Mesendoderm (in vitro differentiated cells): ENCODE data around the gene PCDHA5.
"Not testable (repeated sequence)": the region's sequence is repeated elsewhere in the genome, so short reads cannot be mapped to it uniquely, and the experiment has no call there.

Experiments used
- DNase-seq: peaks from one replicate; pipeline ENCODE4 v3.0.0; 2013
- H2AK5ac ChIP-seq: 2 replicates; pipeline ENCODE4 v1.6.1; 2013; ENCODE audit warnings: low read length, inconsistent platforms
- H2BK120ac ChIP-seq: 2 replicates; pipeline ENCODE4 v1.6.1; 2013; ENCODE audit warnings: low read depth, mild to moderate bottlenecking, low read length, moderate library complexity, mixed read lengths
- H2BK15ac ChIP-seq: replicated peaks from 2 replicates; pipeline ENCODE4 v1.6.1; 2013; ENCODE audit warnings: low read depth, mild to moderate bottlenecking, moderate library complexity
- H2BK5ac ChIP-seq: 2 replicates; pipeline ENCODE4 v1.6.1; 2013; ENCODE audit warnings: low read length, inconsistent platforms
- H3K18ac ChIP-seq: 2 replicates; pipeline ENCODE4 v1.6.1; 2013; ENCODE audit warnings: mild to moderate bottlenecking, low read length, mixed read lengths
- H3K23ac ChIP-seq: one replicate; pipeline ENCODE4 v1.6.1; 2013; ENCODE audit warnings: low read length
- H3K27ac ChIP-seq: 2 replicates; pipeline ENCODE4 v1.5.1; 2013; ENCODE audit warnings: low read depth, mild to moderate bottlenecking, inconsistent platforms, low read length, moderate library complexity
- H3K27me3 ChIP-seq: 2 replicates; pipeline ENCODE4 v1.6.1; 2013; ENCODE audit warnings: low read length, control low read depth, mild to moderate bottlenecking, inconsistent platforms; ENCODE audit not compliant: insufficient read depth, poor library complexity
- H3K36me3 ChIP-seq: 2 replicates; pipeline ENCODE4 v1.6.1; 2013; ENCODE audit warnings: low read length, inconsistent platforms; ENCODE audit not compliant: control insufficient read depth, insufficient read depth
- H3K4ac ChIP-seq: one replicate; pipeline ENCODE4 v1.6.1; 2013; ENCODE audit warnings: low read depth, mild to moderate bottlenecking, low read length, moderate library complexity
- H3K4me1 ChIP-seq: 2 replicates; pipeline ENCODE4 v1.6.1; 2013; ENCODE audit warnings: low read depth, low read length, inconsistent platforms; ENCODE audit not compliant: control insufficient read depth
- H3K4me2 ChIP-seq: 2 replicates; pipeline ENCODE4 v1.6.1; 2013; ENCODE audit warnings: low read length
- H3K4me3 ChIP-seq: 2 replicates; pipeline ENCODE4 v1.5.1; 2013; ENCODE audit warnings: mild to moderate bottlenecking, low read length
- H3K56ac ChIP-seq: one replicate; pipeline ENCODE4 v1.6.1; 2013; ENCODE audit warnings: low read length
- H3K79me1 ChIP-seq: 2 replicates; pipeline ENCODE4 v1.6.1; 2013; ENCODE audit warnings: low read length, inconsistent platforms
- H3K79me2 ChIP-seq: 2 replicates; pipeline ENCODE4 v1.6.1; 2013; ENCODE audit warnings: mild to moderate bottlenecking, low read length; ENCODE audit not compliant: control insufficient read depth, insufficient read depth
- H3K9ac ChIP-seq: 2 replicates; pipeline ENCODE4 v1.6.1; 2013; ENCODE audit warnings: low read length, inconsistent platforms
- H4K5ac ChIP-seq: one replicate; pipeline ENCODE4 v1.6.1; 2013; ENCODE audit warnings: low read length
- H4K8ac ChIP-seq: one replicate; pipeline ENCODE4 v1.6.1; 2013; ENCODE audit warnings: low read depth, mild to moderate bottlenecking, control low read depth, low read length, moderate library complexity
- WGBS: extraction: QIAGEN DNeasy Blood & Tissue Kit; methylation state at CpG from one replicate; pipeline ENCODE4 v1.1.7; 2013; ENCODE audit warnings: low lambda C conversion rate, missing lambda C conversion rate; ENCODE audit not compliant: insufficient coverage; ENCODE audit errors: extremely low coverage; 5-methylcytosine and 5-hydroxymethylcytosine counted together

PCDHA5 gene

GRCh38 chr5:140840978-140841962 is 19.9 kb downstream of the PCDHA5 start, which contains the start of gene PCDHA8:
Gene PCDHA8 (plus strand): TSS chr5:140841187. CDS start chr5:140841322, 135 bp downstream.
- no peak within 1 kb of the TSS for H2AK5ac ChIP-seq
- no peak within 1 kb of the TSS for H3K4ac ChIP-seq
- no peak within 1 kb of the TSS for H4K5ac ChIP-seq
- peak; percentile 77 for DNase-seq
- no peak within 1 kb of the TSS for H3K23ac ChIP-seq
- no peak within 1 kb of the TSS for H3K4me2 ChIP-seq
- no CpG with 5 or more reads among the region's 47 CpGs for WGBS
- H3K18ac ChIP-seq, result no peak within 1 kb of the TSS
- no peaks in the 10 kb centered on the region for H3K4me1 ChIP-seq
- H3K56ac ChIP-seq, result no peak within 1 kb of the TSS
- H4K8ac ChIP-seq, result no peak within 1 kb of the TSS
- H3K27me3 ChIP-seq, result no peaks in the 10 kb centered on the region
- no peak within 1 kb of the TSS for H3K27ac ChIP-seq
- H3K79me1 ChIP-seq, result no peaks in the 10 kb centered on the region
- H2BK15ac ChIP-seq, result no peak within 1 kb of the TSS
- no peak within 1 kb of the TSS for H2BK120ac ChIP-seq
- no peaks in the 10 kb centered on the region for H3K79me2 ChIP-seq
- no peak within 1 kb of the TSS for H3K9ac ChIP-seq
- no peak within 1 kb of the TSS for H2BK5ac ChIP-seq
- no peak within 1 kb of the TSS for H3K4me3 ChIP-seq
- no peaks in the 10 kb centered on the region for H3K36me3 ChIP-seq

- H3K23ac ChIP-seq, result no peak overlapping the region
- no peaks in the 10 kb centered on the region for H3K79me2 ChIP-seq
- H3K18ac ChIP-seq, result no peak overlapping the region
- H3K4me2 ChIP-seq, result no peak overlapping the region
- H3K27me3 ChIP-seq, result no peaks in the 10 kb centered on the region
- WGBS, result no CpG with 5 or more reads among the region's 87 CpGs
- H3K4ac ChIP-seq, result no peak overlapping the region
- no peaks in the 10 kb centered on the region for H3K79me1 ChIP-seq
- H2BK5ac ChIP-seq, result no peak overlapping the region
- no peak overlapping the region for H3K27ac ChIP-seq
- no peak overlapping the region for H2BK120ac ChIP-seq
- H3K4me1 ChIP-seq, result no peaks in the 10 kb centered on the region
- no peak overlapping the region for H3K4me3 ChIP-seq
- no peak overlapping the region for H2BK15ac ChIP-seq
- no peak overlapping the region for H4K5ac ChIP-seq
- DNase-seq, result no peak
- no peak overlapping the region for H3K56ac ChIP-seq
- H2AK5ac ChIP-seq, result no peak overlapping the region
- H3K36me3 ChIP-seq, result no peaks in the 10 kb centered on the region
- H4K8ac ChIP-seq, result no peak overlapping the region
- no peak overlapping the region for H3K9ac ChIP-seq
These were observed 21.7 kb downstream of the PCDHA5 start for GRCh38 chr5:140842798-140843733.

- not testable (repeated sequence) for DNase-seq, H3K79me2 ChIP-seq, H2BK5ac ChIP-seq, H4K5ac ChIP-seq, H3K4me1 ChIP-seq, H3K56ac ChIP-seq, H3K27me3 ChIP-seq, H3K27ac ChIP-seq, H4K8ac ChIP-seq, H3K36me3 ChIP-seq, H3K4me3 ChIP-seq, H3K18ac ChIP-seq, H3K4me2 ChIP-seq, H3K4ac ChIP-seq, H3K9ac ChIP-seq, H3K79me1 ChIP-seq, H2AK5ac ChIP-seq, H2BK120ac ChIP-seq, H3K23ac ChIP-seq, H2BK15ac ChIP-seq
- WGBS, result no CpG with 5 or more reads among the region's 48 CpGs
These were observed 27.0 kb downstream of the PCDHA5 start, which contains the start of gene PCDHA9 for GRCh38 chr5:140848139-140849102. Gene PCDHA9 (plus strand): TSS chr5:140848382. CDS start chr5:140848496, 114 bp downstream.

- not testable (repeated sequence) for H2BK120ac ChIP-seq, H2BK15ac ChIP-seq, DNase-seq, H3K27me3 ChIP-seq, H3K79me1 ChIP-seq, H4K8ac ChIP-seq, H2AK5ac ChIP-seq, H3K4me3 ChIP-seq, H3K18ac ChIP-seq, H3K4ac ChIP-seq, H3K36me3 ChIP-seq, H3K56ac ChIP-seq, H3K79me2 ChIP-seq, H3K9ac ChIP-seq, H3K27ac ChIP-seq, H2BK5ac ChIP-seq, H3K23ac ChIP-seq, H3K4me2 ChIP-seq, H4K5ac ChIP-seq, H3K4me1 ChIP-seq
- WGBS, result no CpG with 5 or more reads among the region's 101 CpGs
These were observed 28.6 kb downstream of the PCDHA5 start for GRCh38 chr5:140849831-140850634.
